GM18505 (cell line): Measurements from ENCODE around the gene BIN1.

Source experiments
- ATAC-seq: cut with Tn5 transposase; IDR thresholded peaks from one replicate; pipeline ENCODE4 v1.9.1; 2021; ENCODE audit not compliant: unreplicated experiment
- POLR2A ChIP-seq: IDR thresholded peaks from 4 replicates; pipeline ENCODE4 v1.6.1; 2011; ENCODE audit warnings: borderline replicate concordance; ENCODE audit not compliant: insufficient read depth, insufficient read length; ENCODE audit errors: extremely low read depth

BIN1 gene

DNA sequence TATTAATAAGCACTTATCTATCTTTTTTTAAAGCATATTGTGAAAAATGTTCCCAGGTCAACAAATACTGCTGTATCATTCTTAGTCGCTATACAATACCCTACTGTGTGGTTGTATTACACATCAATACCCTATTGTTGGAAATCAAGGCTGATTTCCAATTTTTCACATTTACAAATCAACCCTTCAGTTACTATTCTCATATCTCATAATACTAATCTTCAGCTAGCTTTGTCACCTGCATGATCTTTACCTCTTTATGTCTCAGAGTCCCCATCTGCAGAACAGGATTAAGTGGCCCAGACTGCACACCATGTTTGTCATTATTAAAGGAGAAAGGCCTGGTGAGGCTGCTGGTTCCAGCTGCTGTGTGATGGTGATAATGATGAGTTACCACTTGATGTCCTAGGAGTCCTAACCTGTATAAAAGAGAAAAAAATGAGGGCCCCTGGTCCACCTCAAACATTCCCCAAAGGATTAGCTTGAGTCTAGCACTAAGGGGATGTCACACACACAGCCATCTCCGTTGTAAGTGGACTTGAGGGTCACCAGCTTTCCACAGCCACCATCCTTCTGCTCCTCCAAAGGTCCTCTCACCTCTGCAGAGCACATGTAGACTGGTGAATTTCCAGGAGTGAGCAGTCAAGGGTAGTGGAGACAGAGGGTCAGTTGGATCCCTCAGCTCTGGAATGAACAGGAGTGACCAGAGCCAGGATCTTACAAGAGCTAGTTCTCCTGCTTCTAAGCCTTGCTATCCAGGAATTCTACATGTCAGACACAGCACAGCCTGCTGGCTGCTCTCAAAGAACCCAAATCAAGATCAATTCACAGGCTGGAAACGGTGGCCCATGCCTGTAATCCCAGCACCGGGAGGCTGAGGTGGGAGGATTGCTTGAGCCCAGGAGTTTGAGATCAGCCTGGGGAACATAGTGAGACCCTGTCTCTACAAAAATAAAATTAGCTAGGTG is 36.0 kb upstream of the BIN1 start:
- ATAC-seq = no peak

DNA sequence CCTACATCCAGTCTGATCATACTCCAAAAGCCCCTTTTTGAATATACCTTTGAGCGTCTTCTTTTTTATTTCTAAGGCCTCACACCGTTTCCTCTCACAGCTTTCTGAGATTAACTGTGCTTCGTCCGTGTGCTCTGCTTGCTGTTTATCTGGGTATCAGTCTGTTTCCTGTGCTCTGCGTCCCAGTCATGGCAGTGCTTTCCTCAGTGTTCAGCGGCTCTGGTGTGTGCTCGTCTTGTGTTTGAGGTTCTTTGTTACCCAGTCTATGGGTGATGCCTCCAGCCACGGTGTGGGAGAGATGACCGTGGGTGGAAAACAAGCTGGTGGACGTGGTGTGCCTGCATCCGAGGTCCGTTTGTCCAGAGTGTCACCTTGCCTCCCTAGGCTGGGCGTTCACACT is 33.6 kb upstream of the BIN1 start:
- no peak for ATAC-seq
- TF ChIP-seq POLR2A = no peak

More for the DNA sequence above, 36.0 kb upstream of the BIN1 start:
- TF ChIP-seq POLR2A = no peak

DNA sequence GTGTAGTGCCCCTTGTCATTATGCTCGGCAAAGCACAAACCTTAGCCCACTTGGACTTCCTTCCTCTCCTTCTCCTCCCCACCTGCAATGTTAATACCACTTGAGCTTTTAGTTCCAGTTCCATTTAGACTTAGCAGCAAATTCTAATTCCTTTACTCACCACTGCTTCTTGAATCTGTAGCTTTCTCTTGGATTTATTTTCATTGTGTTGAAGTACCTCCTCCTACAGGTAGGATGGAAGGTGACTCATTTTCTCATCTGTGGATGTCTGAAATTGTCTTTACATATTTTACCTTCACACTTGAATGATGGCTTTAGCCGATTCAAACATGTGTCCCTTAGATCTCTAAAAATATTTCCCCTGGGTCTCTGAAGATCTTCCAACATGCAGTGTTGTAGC is 32.8 kb upstream of the BIN1 start:
- TF ChIP-seq POLR2A = no peak
- no peak for ATAC-seq

DNA sequence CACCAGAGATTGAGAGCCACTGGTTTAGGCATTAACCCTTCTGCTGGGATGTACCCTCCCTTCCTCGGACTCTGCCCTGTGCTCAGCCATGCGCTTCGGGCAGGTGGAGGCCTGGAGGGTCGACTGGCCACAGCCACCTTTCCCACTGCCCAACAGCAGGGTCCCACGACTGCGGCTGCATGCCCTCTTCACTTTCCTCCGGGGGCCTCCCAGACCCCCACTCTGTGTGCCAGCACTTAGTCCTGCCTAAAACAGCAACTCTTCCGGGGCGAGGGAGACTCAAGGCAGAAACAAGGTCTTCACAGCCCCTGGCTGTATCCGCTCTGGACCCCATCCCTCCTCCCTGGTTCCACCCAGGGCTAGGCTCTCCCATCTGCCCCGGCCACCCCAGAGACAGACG is 31.3 kb upstream of the BIN1 start:
- ATAC-seq = no peak
- no peak for TF ChIP-seq POLR2A

DNA sequence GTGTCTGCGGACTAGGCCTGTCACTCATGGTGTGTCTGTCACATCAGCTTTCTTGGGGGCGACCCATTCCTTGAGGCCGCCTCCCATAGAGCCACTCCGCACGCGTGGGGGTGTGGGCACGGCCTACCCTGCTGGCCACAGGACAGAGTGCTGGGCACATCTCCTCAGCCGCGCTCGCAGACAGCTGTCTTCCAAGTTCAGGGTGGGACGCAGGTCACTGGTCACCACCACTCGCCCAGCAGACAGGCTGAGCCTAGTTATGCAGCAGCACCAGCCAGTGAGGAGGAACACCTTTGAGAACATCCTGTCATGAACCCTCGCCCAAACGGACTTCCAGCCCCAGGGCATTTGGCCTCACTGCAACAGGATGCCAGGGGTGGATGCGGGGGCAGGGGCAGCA is 30.8 kb upstream of the BIN1 start:
- no peak for TF ChIP-seq POLR2A
- ATAC-seq = no peak

DNA sequence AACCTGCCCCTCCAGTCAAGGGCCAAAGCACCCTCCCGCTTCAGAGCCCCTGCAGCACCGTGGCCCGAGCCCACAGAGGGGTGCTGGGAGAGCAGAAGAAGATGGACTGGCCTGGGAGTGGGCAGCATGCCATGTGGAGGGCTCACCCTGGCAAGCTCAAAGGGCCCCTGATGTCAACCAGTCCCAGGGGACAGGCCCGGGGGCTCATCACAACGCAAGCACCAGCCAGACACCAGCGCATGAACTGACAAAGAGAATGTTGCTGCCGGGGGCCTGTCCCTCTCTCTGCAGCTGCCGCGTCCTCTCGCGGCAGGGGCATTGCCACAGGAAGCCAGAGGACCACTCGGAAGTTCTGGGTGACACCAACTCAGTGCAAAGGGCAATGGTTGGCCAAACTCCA is 30.3 kb upstream of the BIN1 start:
- no peak for TF ChIP-seq POLR2A
- ATAC-seq = no peak

DNA sequence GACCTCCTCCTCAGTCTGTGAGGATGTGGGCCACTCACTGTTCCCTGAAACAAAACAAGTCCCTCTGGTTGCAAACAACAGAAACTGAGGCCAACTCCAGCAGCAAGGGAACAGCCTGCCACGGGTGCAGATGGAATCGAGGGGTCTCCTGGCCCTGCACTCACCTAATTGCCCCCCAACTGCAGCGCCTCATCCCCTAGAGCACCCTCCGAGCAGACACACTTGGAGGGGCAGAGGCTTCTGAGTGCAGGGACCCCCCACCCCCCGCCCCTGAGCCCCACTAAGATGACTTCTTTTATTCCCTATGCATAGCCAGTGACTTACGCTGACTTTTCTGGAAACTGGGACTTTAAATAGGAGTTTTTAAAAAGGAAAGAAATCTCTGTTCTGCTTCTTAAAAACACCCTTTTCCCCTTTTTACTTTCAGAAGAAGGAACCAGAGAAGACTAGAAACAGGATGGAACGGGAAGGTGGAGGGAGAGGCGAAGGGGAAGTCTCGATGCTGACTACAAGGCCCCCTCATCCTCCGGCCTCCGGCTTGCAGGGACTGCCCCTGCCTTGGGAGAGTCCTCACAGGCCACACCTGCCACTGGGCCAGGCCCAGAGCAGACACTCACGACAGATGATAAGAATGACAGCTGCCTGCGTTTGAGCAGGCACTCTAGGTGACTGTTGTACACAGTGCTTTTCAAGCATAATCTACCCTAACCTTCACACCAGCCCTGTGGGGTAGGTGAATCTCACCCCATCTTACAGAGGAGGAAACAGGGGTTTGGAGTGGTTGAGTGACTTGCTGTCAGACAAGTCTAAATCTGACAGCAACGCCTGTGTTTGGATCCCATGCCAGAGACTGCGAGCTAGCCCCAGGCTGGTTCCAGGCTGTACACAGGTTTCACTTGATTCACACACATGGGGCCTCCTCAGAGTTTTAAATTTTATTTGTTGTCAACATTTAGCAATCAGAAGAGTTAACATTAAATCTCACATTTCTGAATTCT is 28.2 kb upstream of the BIN1 start:
- no peak for ATAC-seq
- TF ChIP-seq POLR2A = no peak

DNA sequence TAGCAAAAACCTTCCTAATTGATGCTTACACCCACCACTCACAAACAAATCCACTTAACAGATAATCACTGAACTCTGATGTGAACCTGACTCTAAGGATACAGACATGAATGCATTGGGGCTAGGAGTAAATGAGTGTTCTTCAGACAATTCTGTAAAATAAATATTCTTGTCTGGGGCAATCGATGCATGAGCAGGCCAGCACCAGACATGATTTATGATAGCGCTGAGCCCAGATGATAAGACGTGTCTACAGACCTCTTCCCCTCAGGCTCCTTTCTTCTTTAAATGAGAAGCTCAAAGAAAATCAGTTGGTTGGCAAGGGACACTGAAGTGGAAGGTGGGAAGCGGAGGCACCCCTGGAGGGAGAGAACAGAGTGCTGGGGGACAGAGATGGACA is 27.3 kb upstream of the BIN1 start:
- ATAC-seq = no peak
- TF ChIP-seq POLR2A = no peak

DNA sequence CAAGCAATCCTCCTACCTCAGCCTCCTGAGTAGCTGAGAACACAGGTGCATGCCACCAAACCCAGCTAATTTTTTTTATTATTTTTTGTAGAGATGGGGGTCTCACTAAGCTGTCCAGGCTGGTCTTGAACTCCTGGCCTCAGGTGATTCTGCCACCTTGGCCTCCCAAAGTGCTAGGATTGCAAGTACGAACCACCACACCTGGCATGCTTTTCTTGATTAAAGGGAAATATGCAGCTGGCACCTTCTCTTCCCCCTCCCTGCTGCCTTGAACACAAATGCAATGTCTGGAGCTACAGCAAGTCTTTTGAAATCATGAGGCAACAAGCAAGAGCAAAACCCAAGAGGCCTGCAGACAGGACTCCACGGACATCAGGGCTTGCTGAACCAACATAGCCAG is 26.8 kb upstream of the BIN1 start:
- no peak for ATAC-seq
- no peak for TF ChIP-seq POLR2A

DNA sequence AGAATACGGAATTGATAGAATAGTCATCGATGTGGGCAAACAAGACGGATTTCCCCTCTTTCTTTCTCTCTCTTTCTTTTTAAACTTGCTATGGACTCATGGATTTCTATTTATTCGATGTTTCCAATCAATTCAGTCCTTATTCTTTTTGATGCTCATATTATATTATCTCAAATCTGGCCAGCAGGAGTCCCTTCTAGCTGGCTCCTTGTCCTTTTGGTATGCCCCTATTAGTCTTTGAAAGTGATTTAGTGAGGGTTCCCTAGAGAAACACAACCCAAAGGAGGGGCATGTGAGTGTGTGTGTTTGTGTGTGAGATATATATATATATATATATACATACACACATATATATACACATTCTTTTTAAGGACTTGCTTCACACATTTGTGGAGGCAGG is 23.5 kb upstream of the BIN1 start:
- TF ChIP-seq POLR2A = no peak
- no peak for ATAC-seq

DNA sequence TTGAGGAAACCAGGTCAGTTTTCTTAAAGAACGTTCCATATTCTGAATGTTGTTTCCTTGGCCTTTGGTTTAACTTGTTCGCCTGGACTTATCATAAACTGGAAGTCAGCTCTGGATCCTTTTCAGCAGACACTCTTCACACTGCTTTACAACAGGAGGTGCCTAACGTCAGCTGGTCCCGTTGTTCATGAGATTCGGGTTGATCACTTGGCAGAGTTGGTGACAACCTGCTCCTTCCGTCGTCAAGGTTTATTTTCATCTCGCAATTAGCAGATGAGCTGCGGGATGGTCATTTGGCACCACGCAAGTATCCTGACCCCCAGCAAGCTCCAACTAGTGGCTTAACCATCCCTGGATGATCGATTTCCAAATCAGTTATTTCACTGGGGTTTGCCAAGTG is 23.0 kb upstream of the BIN1 start:
- TF ChIP-seq POLR2A = no peak
- no peak for ATAC-seq

DNA sequence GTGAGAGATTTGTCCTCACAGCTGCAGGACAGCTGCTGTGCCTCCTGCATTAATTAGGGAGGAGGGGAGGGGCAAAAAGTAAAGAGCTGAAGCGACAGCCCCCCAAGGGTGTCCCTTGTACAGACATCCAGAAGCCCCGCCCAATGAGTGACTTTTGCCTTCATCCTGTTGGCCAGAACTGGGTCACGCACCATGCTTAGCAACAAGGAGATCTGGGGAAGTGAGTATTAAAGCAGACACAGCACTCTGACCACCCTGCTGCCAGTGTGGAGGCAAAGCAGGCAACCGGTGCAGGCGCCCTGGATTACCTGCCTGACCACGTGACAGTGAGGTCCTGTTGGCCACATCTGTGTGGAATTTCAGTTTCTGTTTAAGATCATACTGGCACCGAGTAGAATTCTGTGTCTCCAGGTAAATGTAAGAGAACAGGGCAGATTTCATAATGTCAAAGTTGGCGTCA is 21.5 kb upstream of the BIN1 start:
- peak; percentile 98 for ATAC-seq
- TF ChIP-seq POLR2A = peak; percentile 29

DNA sequence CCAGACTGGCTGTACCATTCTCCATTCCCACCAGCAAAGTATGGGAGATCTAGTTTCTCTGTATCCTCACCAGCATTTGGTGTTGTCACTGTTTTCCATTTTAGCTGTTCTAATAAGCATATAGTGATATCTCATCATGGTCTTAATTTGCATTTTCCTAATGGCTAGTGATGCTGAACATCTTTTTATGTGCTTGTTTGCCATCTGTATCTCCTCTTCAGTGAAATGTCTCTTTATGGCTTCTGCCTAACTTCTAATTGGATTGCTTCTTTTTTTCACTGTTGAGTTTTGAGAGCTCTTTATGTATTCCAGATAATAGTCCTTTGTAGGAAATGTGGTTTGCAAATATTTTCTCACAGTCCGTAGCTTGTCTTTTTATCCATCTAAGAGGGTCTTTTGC is 18.9 kb upstream of the BIN1 start:
- no peak for TF ChIP-seq POLR2A
- no peak for ATAC-seq

DNA sequence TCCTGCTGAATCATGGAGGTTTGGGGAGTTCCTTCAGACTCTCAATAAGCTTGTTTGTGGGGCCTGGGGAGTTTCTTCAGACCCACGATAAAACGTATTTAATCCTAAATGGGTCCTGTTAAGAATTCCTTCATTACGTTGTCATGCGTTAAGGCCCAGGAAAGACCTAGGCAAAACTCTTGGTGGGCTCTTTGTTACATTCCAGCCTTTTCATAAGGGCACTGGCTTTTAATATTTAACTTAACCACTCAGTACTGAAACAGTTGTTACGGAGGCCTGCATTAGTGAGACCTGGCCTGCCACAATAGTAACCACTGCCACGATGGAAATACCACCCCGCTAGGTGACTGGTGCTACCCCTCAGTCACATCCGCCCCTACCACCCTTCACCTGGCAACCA is 17.5 kb upstream of the BIN1 start:
- TF ChIP-seq POLR2A = no peak
- ATAC-seq = no peak

DNA sequence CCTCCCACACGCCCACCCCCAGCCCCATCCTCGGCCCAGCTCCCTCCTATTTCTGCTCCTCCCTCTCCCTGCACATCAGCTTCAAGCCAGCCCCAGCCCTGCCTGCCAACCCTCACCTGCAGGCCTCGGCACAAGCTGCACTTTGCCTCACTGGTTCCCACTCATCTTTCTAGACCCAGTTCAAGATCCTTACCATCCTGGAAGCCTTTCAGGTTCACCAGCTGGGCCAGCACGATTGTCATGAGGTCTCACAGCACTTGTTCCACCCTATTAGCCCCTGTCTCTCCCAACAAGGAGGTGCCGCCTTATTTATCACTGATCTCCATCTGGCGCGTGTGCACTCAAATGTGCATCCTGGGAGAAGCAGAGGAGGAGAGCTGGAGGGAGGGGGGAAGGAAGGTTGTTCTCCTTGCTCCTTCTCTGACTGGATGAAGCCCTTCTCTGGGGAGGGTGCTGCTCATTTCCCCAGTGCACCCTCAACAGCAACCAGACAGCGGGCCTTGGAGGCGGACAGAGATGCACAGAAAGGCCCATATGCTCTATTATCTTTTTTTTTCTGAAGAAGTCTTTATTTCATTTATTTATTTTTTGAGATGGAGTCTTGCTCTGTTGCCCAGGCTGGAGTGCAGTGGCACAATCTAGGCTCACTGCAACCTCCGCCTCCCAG is 15.5 kb upstream of the BIN1 start:
- ATAC-seq = no peak
- TF ChIP-seq POLR2A = no peak
